Measurements from ENCODE around the gene VWA2.

Gene VWA2

DNA sequence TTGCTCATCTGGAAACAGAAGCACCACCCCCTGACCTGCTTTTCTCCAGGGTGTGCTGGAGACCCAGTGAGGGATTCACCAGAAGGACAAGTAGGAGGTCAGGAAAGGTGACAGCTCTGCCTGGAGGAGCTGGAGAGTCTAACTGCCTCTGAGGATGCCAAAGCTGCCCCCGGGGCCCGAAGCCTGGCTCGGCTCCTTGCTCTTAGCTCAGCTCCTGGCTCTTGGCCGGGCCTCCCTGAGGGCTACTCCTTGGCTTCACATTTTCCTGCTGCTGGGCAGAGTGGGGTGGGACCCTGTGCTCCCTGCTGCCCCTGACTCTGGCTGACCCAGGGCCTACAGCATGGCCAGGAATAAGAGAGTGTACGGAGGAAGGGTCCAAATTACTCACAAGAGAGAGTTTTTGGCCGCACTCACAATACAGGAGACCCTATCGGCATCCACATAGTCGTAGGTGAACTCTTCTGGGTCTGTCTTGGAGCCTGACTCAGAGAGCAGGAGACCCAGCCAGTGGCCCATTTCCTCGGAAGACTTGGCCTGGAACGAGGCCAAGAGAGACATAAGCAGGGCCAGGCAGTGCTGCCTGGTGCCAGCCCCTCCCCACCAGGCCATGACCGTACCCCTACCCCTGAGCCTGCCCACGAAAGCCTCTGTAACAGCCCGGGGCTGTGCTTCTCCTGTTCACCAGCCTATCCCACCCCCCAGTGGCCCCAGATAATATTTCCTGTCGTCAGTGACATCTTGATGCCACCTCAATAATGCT, 63.1 kb downstream of the VWA2 start:
- no peak for DNase-seq (ENCODE audit: low spot score)
- TF ChIP-seq, protein P1, sequence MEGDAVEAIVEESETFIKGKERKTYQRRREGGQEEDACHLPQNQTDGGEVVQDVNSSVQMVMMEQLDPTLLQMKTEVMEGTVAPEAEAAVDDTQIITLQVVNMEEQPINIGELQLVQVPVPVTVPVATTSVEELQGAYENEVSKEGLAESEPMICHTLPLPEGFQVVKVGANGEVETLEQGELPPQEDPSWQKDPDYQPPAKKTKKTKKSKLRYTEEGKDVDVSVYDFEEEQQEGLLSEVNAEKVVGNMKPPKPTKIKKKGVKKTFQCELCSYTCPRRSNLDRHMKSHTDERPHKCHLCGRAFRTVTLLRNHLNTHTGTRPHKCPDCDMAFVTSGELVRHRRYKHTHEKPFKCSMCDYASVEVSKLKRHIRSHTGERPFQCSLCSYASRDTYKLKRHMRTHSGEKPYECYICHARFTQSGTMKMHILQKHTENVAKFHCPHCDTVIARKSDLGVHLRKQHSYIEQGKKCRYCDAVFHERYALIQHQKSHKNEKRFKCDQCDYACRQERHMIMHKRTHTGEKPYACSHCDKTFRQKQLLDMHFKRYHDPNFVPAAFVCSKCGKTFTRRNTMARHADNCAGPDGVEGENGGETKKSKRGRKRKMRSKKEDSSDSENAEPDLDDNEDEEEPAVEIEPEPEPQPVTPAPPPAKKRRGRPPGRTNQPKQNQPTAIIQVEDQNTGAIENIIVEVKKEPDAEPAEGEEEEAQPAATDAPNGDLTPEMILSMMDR (IDR thresholded peaks at IDR 0.05; ENCODE audit: borderline replicate concordance, control extremely low read depth, extremely low read depth, insufficient read depth, missing control alignments): no peak
- in situ Hi-C loops (cut with MboI; ENCODE audit: low sequenced_read_pairs, unreplicated experiment): loop anchor here (10.0 kb wide), 1 partner anchor 243 kb away; no protein-coding TSS in a partner anchor

DNA sequence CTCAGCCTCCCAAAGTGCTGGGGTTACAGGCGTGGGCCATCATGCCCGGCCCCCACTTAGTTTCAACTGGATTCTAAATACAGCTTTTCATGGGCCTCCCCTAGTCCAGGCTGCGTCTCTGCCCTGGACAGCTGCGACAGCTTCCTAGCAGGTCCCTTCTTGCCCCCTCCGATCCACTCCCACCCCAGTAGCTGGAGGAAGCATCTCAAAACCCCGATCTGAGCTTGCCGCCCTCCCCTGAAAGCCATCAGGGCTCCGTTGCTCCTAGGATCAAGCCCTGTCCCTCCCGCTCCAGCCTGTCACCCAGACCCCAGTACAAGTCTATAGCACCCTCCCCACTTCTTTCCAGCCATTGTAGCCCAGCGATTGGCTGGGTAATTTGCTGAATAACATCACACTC, 64.5 kb downstream of the VWA2 start:
- no peak for DNase-seq (ENCODE audit: low spot score)
- TF ChIP-seq, protein P1 (IDR thresholded peaks at IDR 0.05; ENCODE audit: borderline replicate concordance, control extremely low read depth, extremely low read depth, insufficient read depth, missing control alignments): peak; percentile 5
- in situ Hi-C loops (cut with MboI; ENCODE audit: low sequenced_read_pairs, unreplicated experiment): loop anchor here (10.0 kb wide), 1 partner anchor 241 kb away; no protein-coding TSS in a partner anchor

DNA sequence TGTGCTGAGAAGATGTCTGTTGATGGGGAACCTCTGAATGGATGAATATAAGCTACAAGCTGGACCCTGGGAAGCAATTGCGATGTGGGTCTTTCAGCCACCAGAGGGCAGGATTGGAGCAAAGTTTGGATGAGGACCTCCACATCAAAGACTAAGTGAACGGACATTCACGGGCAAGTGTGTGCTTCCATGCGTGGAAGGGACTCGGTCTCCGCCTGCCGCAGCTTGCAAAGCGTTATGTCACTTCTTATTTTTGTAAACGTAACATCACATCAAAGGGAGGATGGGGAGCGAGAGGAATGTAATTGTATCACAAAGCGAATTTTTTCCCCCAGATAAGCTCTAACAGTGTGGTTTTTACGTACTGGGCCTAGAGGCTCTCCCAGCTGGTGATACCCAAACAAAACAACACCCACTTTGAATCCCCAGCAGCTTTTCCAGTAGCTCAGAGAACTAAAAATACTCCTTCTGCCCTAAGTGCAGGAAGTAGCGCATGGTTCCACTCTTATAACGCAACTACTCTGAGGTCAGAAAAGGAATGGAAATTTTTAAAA, 65.0 kb downstream of the VWA2 start:
- peak; percentile 85 for DNase-seq (ENCODE audit: low spot score)
- in situ Hi-C loops (cut with MboI; ENCODE audit: low sequenced_read_pairs, unreplicated experiment): loop anchor here (10.0 kb wide), 1 partner anchor 241 kb away; no protein-coding TSS in a partner anchor
- TF ChIP-seq, protein P1 (IDR thresholded peaks at IDR 0.05; ENCODE audit: borderline replicate concordance, control extremely low read depth, extremely low read depth, insufficient read depth, missing control alignments): peak; percentile 75

DNA sequence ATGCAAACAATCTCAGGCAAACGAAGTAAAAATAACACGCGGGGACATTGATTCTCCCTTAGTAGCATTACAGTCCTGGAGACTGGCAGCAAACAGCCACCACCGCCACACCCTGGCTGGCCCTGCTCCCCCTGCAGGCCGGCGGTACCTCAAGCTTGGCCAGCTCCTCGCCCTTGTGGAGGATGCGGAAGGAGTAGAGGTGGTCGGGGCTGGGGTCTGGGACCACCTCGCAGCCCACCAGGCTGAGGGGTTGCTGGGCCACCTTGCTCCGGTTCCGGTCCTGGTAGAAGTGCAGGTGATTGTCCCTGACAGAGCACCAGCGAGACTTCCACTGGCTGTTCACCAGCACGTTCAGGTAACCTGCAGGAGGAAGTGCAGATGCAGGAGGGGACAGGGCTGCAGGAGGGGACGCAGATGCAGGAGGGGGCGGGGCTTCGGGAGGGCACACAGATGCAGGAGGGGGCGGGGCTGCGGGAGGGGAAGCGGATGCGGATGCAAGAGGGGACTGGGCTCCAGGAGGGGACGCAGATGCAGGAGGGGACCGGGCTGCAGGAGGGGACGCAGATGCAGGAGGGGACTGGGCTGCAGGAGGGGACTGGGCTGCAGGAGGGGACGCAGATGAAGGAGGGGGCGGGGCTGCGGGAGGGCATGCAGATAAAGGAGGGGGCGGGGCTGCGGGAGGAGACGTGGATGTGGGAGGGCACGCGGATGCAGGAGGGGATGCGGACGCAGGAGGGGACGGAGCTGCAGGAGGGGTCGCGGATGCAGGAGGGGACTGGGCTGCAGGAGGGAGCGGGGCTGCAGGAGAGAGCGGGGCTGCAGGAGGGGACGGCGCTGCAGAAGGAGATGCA, 65.7 kb downstream of the VWA2 start:
- TF ChIP-seq, protein P1 (IDR thresholded peaks at IDR 0.05; ENCODE audit: borderline replicate concordance, control extremely low read depth, extremely low read depth, insufficient read depth, missing control alignments): peak; percentile 74
- in situ Hi-C loops (cut with MboI; ENCODE audit: low sequenced_read_pairs, unreplicated experiment): loop anchor here (10.0 kb wide), 1 partner anchor 240 kb away; no protein-coding TSS in a partner anchor
- peak; percentile 73 for DNase-seq (ENCODE audit: low spot score)

DNA sequence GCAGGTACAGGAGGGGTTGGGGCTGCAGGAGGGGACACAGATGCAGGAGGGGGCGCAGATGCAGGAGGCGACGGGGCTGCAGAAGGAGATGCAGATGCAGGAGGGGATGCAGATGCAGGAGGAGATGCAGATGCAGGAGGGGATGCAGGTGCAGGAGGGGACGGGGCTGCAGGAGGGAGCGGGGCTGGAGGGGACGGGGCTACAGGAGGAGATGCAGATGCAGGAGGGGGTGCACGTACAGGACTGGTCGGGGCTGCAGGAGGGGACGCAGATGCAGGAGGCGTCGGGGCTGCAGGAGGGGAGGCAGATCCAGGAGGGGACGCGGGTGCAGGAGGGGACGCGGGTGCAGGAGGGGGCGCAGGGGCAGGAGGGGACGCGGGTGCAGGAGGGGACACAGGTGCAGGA, 66.5 kb downstream of the VWA2 start:
- in situ Hi-C loops (cut with MboI; ENCODE audit: low sequenced_read_pairs, unreplicated experiment): loop anchor here (10.0 kb wide), 1 partner anchor 239 kb away; no protein-coding TSS in a partner anchor

More for the DNA sequence above, 66.5 kb downstream of the VWA2 start:
- DNase-seq (ENCODE audit: low spot score): no peak
- TF ChIP-seq, protein P1 (IDR thresholded peaks at IDR 0.05; ENCODE audit: borderline replicate concordance, control extremely low read depth, extremely low read depth, insufficient read depth, missing control alignments): no peak

Data from GM13976 (cell line).